ENCODE results near the gene TNFAIP8L3. TPM values are rescaled to one million over a fixed set of nuclear protein-coding genes. Genes with fewer than 3 reads are reported as not detected.

TNFAIP8L3 gene
- total RNA-seq, 4 donors from 2014 or later: 0.75 to 4.9 (median 4.2) TPM

- TF ChIP-seq POLR2A (IDR thresholded peaks at IDR 0.05): no peak
- no peak for TF ChIP-seq CTCF (IDR thresholded peaks at IDR 0.05 in 4 of 5, conservative IDR thresholded peaks at IDR 0.05 in 1 of 5)
- intact Hi-C loops (cut with DNase I; ENCODE audit: low total_unique reads) (no loop called here), in situ Hi-C loops (cut with MboI; ENCODE audit: low sequenced_read_pairs in 4 of 4) (no loop called here)
- Histone ChIP-seq H3K36me3 (no peaks in the 10 kb centered on the region), H3K27ac (no peak overlapping the region), H3K4me3 (no peak overlapping the region), H3K4me1 (no peaks in the 10 kb centered on the region), H3K9me3 (no peaks in the 10 kb centered on the region), H3K27me3 (no peaks in the 10 kb centered on the region)
- DNase-seq (no peak), ATAC-seq (no peak)
These were observed 42.3 kb upstream of the TNFAIP8L3 start for GRCh38 chr15:51137024-51137423.

GRCh38 chr15:51135276-51135675 is 40.6 kb upstream of the TNFAIP8L3 start:
- TF ChIP-seq CTCF (IDR thresholded peaks at IDR 0.05 in 4 of 5, conservative IDR thresholded peaks at IDR 0.05 in 1 of 5) (no peak), POLR2A (IDR thresholded peaks at IDR 0.05) (no peak)
- Histone ChIP-seq H3K9me3 (no peaks in the 10 kb centered on the region), H3K27me3 (no peaks in the 10 kb centered on the region), H3K27ac (no peak overlapping the region), H3K4me1 (no peaks in the 10 kb centered on the region), H3K4me3 (no peak overlapping the region), H3K36me3 (no peaks in the 10 kb centered on the region)
- ATAC-seq: no peak
- intact Hi-C loops (cut with DNase I; ENCODE audit: low total_unique reads) (no loop called here), in situ Hi-C loops (cut with MboI; ENCODE audit: low sequenced_read_pairs in 4 of 4) (no loop called here)
- DNase-seq: no peak

- H3K4me1 ChIP-seq: no peaks in the 10 kb centered on the region
- TF ChIP-seq CTCF (IDR thresholded peaks at IDR 0.05 in 4 of 5, conservative IDR thresholded peaks at IDR 0.05 in 1 of 5) (no peak), POLR2A (IDR thresholded peaks at IDR 0.05) (no peak)
- no peak for ATAC-seq
- in situ Hi-C loops (cut with MboI; ENCODE audit: low sequenced_read_pairs in 4 of 4): no loop called here
- no peaks in the 10 kb centered on the region for H3K36me3 ChIP-seq
- intact Hi-C loops (cut with DNase I; ENCODE audit: low total_unique reads): no loop called here
- H3K9me3 ChIP-seq: no peaks in the 10 kb centered on the region
- H3K27ac ChIP-seq: no peak overlapping the region
- DNase-seq: no peak
- H3K4me3 ChIP-seq: no peak overlapping the region
- no peaks in the 10 kb centered on the region for H3K27me3 ChIP-seq
These were observed 39.9 kb upstream of the TNFAIP8L3 start for GRCh38 chr15:51134416-51135199.

DNA sequence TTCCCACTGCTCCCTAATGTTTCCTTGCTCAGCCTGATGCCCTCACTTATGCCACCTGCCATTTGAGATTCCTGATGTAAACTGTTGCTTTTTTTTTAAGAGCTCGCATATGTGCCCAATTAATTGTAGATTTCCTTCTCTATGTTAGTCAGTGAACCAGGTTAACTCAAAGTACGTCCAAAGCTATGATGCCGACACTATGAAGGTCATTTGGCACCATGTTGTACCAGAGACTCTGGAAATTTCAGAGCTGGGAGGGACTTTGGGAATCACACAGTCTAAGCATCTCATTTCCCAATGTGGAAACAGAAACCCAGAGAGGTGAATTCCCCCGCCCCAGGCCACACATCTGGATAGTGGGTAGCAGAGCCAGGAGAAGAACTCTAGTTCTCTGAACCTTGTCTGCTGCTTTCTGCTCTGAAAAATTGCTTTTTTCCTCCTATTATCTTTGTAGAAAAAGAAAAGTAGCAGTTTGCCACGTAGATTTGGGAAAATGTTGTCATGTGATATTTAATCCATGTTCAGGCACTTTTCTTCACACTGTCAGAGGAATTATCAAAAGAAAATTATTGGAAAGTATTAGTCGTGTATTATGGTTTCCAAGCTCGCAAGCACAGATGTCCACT is 38.5 kb upstream of the TNFAIP8L3 start:
- DNase-seq: no peak
- Histone ChIP-seq H3K27ac (peak overlapping the region in 3 of 4 donors; percentile 14 to 43 (median 27)), H3K4me3 (no peak overlapping the region), H3K27me3 (no peaks in the 10 kb centered on the region), H3K9me3 (no peaks in the 10 kb centered on the region), H3K4me1 (no peaks in the 10 kb centered on the region), H3K36me3 (no peaks in the 10 kb centered on the region)
- peak in 1 of 2 donors; percentile 33 for ATAC-seq
- intact Hi-C loops (cut with DNase I; ENCODE audit: low total_unique reads) (no loop called here), in situ Hi-C loops (cut with MboI; ENCODE audit: low sequenced_read_pairs in 4 of 4) (no loop called here)
- TF ChIP-seq POLR2A (IDR thresholded peaks at IDR 0.05) (no peak), CTCF (IDR thresholded peaks at IDR 0.05 in 4 of 5, conservative IDR thresholded peaks at IDR 0.05 in 1 of 5) (no peak)
